SK-N-SH (cell line): ENCODE results near the gene ZNF445.

Experiments
- CHD2 ChIP-seq: fragments of 150-350 bp; IDR thresholded peaks from 2 replicates; pipeline ENCODE4 v1.6.1; 2018; ENCODE audit warnings: low read length; ENCODE audit not compliant: partially characterized antibody
- CTCF ChIP-seq: fragments of 200-600 bp; sonication (generic); IDR thresholded peaks from 2 replicates; pipeline ENCODE4 v1.6.1; 2017; ENCODE audit warnings: antibody characterized with exemption, mild to moderate bottlenecking, moderate library complexity
- EP300 ChIP-seq, 2 experiments: IDR thresholded peaks; 2 replicates each; pipeline versions ENCODE4 v1.4.0 to v1.6.1; 2012; ENCODE audit warnings: borderline replicate concordance in 1 of 2, low read depth in 1 of 2, low read length in 1 of 2
- GATA2 ChIP-seq: sonication (generic); formaldehyde crosslinking; IDR thresholded peaks from 2 replicates; pipeline ENCODE4 v1.5.0; 2020; ENCODE audit warnings: mild to moderate bottlenecking, missing genetic modification reagents
- MXI1 ChIP-seq: IDR thresholded peaks from 2 replicates; pipeline ENCODE4 v1.6.1; 2012; ENCODE audit warnings: mild to moderate bottlenecking, low read depth, low read length, improper control_type of control experiment
- POLR2AphosphoS5 ChIP-seq: IDR thresholded peaks from 2 replicates; pipeline ENCODE4 v1.6.1; 2012; ENCODE audit warnings: low read depth, low read length
- REST ChIP-seq: IDR thresholded peaks from 2 replicates; pipeline ENCODE4 v1.6.1; 2012; ENCODE audit warnings: mild to moderate bottlenecking, low read depth, low read length, moderate library complexity
- SMC3 ChIP-seq: IDR thresholded peaks from 2 replicates; pipeline ENCODE4 v1.6.1; 2012; ENCODE audit warnings: low read depth, low read length, improper control_type of control experiment
- TAF1 ChIP-seq: IDR thresholded peaks from 2 replicates; pipeline ENCODE4 v1.6.1; 2012; ENCODE audit warnings: low read depth, mild to moderate bottlenecking, low read length, moderate library complexity, borderline replicate concordance
- TEAD4 ChIP-seq: IDR thresholded peaks from 2 replicates; pipeline ENCODE4 v1.4.0; 2012; ENCODE audit warnings: mild to moderate bottlenecking, borderline replicate concordance; ENCODE audit not compliant: insufficient read depth
- USF1 ChIP-seq: IDR thresholded peaks from 2 replicates; pipeline ENCODE4 v1.4.0; 2012; ENCODE audit warnings: low read depth, borderline replicate concordance
- YY1 ChIP-seq: IDR thresholded peaks from 2 replicates; pipeline ENCODE4 v1.4.0; 2012; ENCODE audit warnings: low read depth, mild to moderate bottlenecking

- TF ChIP-seq POLR2AphosphoS5 (no peak), GATA2 (CRISPR knock-in tag) (no peak), CTCF (no peak), SMC3 (no peak), TAF1 (no peak), EP300 (IDR thresholded peaks at IDR 0.05; ENCODE audit: borderline replicate concordance in 1 of 2, low read depth in 1 of 2, low read length in 1 of 2) (no peak), MXI1 (no peak), TEAD4 (no peak), USF1 (no peak), CHD2 (no peak), REST (no peak), YY1 (no peak)
These were observed 57.4 kb downstream of the ZNF445 start for GRCh38 chr3:44419923-44420650.
